Astrocyte (in vitro differentiated cells and primary cell): ENCODE data around the gene KRTAP24-1.

Source experiments
- EZH2 ChIP-seq: IDR thresholded peaks from 2 replicates; pipeline ENCODE4 v1.6.1; 2012; ENCODE audit warnings: mild to moderate bottlenecking, low read length, inconsistent platforms; ENCODE audit not compliant: insufficient read depth
- TF ChIP-seq, protein P1 (sequence below): IDR thresholded peaks from 2 replicates; pipeline ENCODE4 v1.5.1; 2011; ENCODE audit warnings: low read depth, mild to moderate bottlenecking, inconsistent platforms, low read length, moderate library complexity; ENCODE audit not compliant: insufficient read depth

GRCh38 chr21:30305136-30305535, 22.4 kb upstream of the KRTAP24-1 start:
- TF ChIP-seq, protein P1, sequence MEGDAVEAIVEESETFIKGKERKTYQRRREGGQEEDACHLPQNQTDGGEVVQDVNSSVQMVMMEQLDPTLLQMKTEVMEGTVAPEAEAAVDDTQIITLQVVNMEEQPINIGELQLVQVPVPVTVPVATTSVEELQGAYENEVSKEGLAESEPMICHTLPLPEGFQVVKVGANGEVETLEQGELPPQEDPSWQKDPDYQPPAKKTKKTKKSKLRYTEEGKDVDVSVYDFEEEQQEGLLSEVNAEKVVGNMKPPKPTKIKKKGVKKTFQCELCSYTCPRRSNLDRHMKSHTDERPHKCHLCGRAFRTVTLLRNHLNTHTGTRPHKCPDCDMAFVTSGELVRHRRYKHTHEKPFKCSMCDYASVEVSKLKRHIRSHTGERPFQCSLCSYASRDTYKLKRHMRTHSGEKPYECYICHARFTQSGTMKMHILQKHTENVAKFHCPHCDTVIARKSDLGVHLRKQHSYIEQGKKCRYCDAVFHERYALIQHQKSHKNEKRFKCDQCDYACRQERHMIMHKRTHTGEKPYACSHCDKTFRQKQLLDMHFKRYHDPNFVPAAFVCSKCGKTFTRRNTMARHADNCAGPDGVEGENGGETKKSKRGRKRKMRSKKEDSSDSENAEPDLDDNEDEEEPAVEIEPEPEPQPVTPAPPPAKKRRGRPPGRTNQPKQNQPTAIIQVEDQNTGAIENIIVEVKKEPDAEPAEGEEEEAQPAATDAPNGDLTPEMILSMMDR = no peak
- TF ChIP-seq EZH2 = no peak
